A549 (cell line): ENCODE data around the gene SEZ6L2. TPM values are rescaled to one million over a fixed set of nuclear protein-coding genes. Genes with fewer than 3 reads are reported as not detected.

ENCODE experiments used
- ATAC-seq, 2 experiments: fragments of 200-7000 bp in 1 of 2; fragments of >200 bp in 1 of 2; cut with Nextera tagmentation in 1 of 2; cut with Tn5 transposase in 1 of 2; 3 replicates each; pipeline versions ENCODE4 v1.8.0 to v1.9.1; 2018 to 2020; ENCODE audit warnings: mild to moderate bottlenecking in 1 of 2, moderate library complexity in 1 of 2
- CTCF ChIA-PET: fragments of 300-600 bp; sonication (Branson Sonifier 250); formaldehyde crosslinking; extraction: SDS; loops from one replicate; lab custom pipeline; 2021; ENCODE audit warnings: antibody characterized with exemption, inconsistent platforms; lab: Yijun Ruan, JAX
- POLR2A ChIA-PET: fragments of 350-600 bp; formaldehyde crosslinking; extraction: SDS; loops from one replicate; lab custom pipeline; 2021; ENCODE audit warnings: antibody characterized with exemption, inconsistent platforms; lab: Yijun Ruan, JAX
- DNase-seq, 2 experiments: peaks; one replicate each; pipeline versions ENCODE4 v3.0.0 to v3.0.0-alpha.2; 2011 to 2016; ENCODE audit warnings: low read depth in 1 of 2, low spot score in 1 of 2
- FAIRE-seq: peaks from 2 replicates; lab custom pipeline; 2011; peaks lifted over from hg19 to GRCh38; lab: Jason Lieb, UNC
- H3K27ac ChIP-seq, 2 experiments: fragments of >200 bp; sonication (Bioruptor Twin); formaldehyde crosslinking; 3 replicates each; pipeline ENCODE4 v1.5.1; 2016 to 2017
- H3K4me1 ChIP-seq: fragments of >200 bp; sonication (Bioruptor Twin); formaldehyde crosslinking; 3 replicates; pipeline ENCODE4 v1.6.1; 2016
- H3K4me2 ChIP-seq: fragments of >200 bp; sonication (Bioruptor Twin); formaldehyde crosslinking; 3 replicates; pipeline ENCODE4 v1.6.1; 2016
- H3K4me3 ChIP-seq: fragments of >200 bp; sonication (Bioruptor Twin); formaldehyde crosslinking; 3 replicates; pipeline ENCODE4 v1.5.1; 2016
- H3K9me3 ChIP-seq: fragments of >200 bp; sonication (Bioruptor Twin); formaldehyde crosslinking; 3 replicates; pipeline ENCODE4 v1.6.1; 2016
- BHLHE40 ChIP-seq: IDR thresholded peaks from 2 replicates; pipeline ENCODE4 v1.6.1; 2012; ENCODE audit warnings: low read depth, low read length, inconsistent platforms
- CEBPB ChIP-seq, 2 experiments: fragments of >200 bp in 1 of 2; sonication (Bioruptor Twin) in 1 of 2; formaldehyde crosslinking in 1 of 2; IDR thresholded peaks; 2 replicates each; pipeline ENCODE4 v1.6.1; 2012 to 2016
- CHD4 ChIP-seq: fragments of 200-600 bp; sonication (generic); IDR thresholded peaks from 2 replicates; pipeline ENCODE4 v1.6.1; 2016; ENCODE audit warnings: antibody characterized with exemption, mild to moderate bottlenecking, borderline replicate concordance
- EHMT2 ChIP-seq: fragments of 200-600 bp; sonication (generic); IDR thresholded peaks from 2 replicates; pipeline ENCODE4 v1.6.1; 2016; ENCODE audit warnings: antibody characterized with exemption, low read depth, mild to moderate bottlenecking, moderate library complexity
- EP300 ChIP-seq, 2 experiments: fragments of >200 bp; sonication (Bioruptor Twin); formaldehyde crosslinking; IDR thresholded peaks; 2 replicates in 1 of 2; 3 replicates in 1 of 2; pipeline ENCODE4 v1.6.1; 2016 to 2017
- FOSB ChIP-seq: fragments of 250-450 bp; sonication (Bioruptor Pico); IDR thresholded peaks from 2 replicates; pipeline ENCODE4 v1.5.0; 2020; ENCODE audit warnings: mild to moderate bottlenecking, moderate library complexity
- FOSL2 ChIP-seq, 2 experiments: fragments of 450-650 bp in 1 of 2; fragments of >200 bp in 1 of 2; sonication (Bioruptor Twin) in 1 of 2; formaldehyde crosslinking; IDR thresholded peaks; 2 replicates each; pipeline versions ENCODE4 v1.5.0 to v1.6.1; 2016 to 2020; ENCODE audit warnings: mild to moderate bottlenecking in 1 of 2, moderate library complexity in 1 of 2
- HOXA7 ChIP-seq: fragments of 250-450 bp; sonication (Bioruptor Pico); IDR thresholded peaks from 2 replicates; pipeline ENCODE4 v1.5.0; 2020; ENCODE audit warnings: mild to moderate bottlenecking, moderate library complexity
- HOXB5 ChIP-seq: fragments of 250-450 bp; sonication (Bioruptor Pico); IDR thresholded peaks from 2 replicates; pipeline ENCODE4 v1.5.0; 2020; ENCODE audit warnings: mild to moderate bottlenecking, moderate library complexity
- KDM1A ChIP-seq: fragments of 200-600 bp; sonication (generic); IDR thresholded peaks from 2 replicates; pipeline ENCODE4 v1.6.1; 2016; ENCODE audit warnings: low read depth, mild to moderate bottlenecking
- MAFK ChIP-seq: fragments of 450-650 bp; IDR thresholded peaks from 2 replicates; pipeline ENCODE4 v1.6.1; 2014; ENCODE audit not compliant: partially characterized antibody
- MAX ChIP-seq: IDR thresholded peaks from 2 replicates; pipeline ENCODE4 v1.6.1; 2012
- NFE2L2 ChIP-seq: fragments of 150-350 bp; conservative IDR thresholded peaks from 2 replicates; pipeline ENCODE4 v1.6.1; 2014; ENCODE audit warnings: low read length
- NPAS2 ChIP-seq: fragments of 250-450 bp; sonication (Bioruptor Pico); IDR thresholded peaks from 2 replicates; pipeline ENCODE4 v1.8.0; 2022; ENCODE audit warnings: mild to moderate bottlenecking, moderate library complexity, borderline replicate concordance
- NR3C1 ChIP-seq: fragments of >200 bp; sonication (Bioruptor Twin); formaldehyde crosslinking; IDR thresholded peaks from 3 replicates; pipeline ENCODE4 v1.6.1; 2017
- PHF8 ChIP-seq: fragments of 200-600 bp; sonication (generic); IDR thresholded peaks from 2 replicates; pipeline ENCODE4 v1.6.1; 2016; ENCODE audit warnings: low read depth, mild to moderate bottlenecking, antibody characterized with exemption, moderate library complexity, borderline replicate concordance
- POLR2AphosphoS2 ChIP-seq: conservative IDR thresholded peaks from 2 replicates; pipeline ENCODE4 v1.6.1; 2012; ENCODE audit warnings: low read length, improper control_type of control experiment, inconsistent platforms
- RAD21 ChIP-seq, 2 experiments: fragments of >200 bp in 1 of 2; sonication (Bioruptor Twin) in 1 of 2; formaldehyde crosslinking in 1 of 2; IDR thresholded peaks in 1 of 2; conservative IDR thresholded peaks in 1 of 2; 2 replicates in 1 of 2; 3 replicates in 1 of 2; pipeline ENCODE4 v1.6.1; 2012 to 2018; ENCODE audit warnings: inconsistent platforms in 1 of 2
- RCOR1 ChIP-seq: fragments of 150-350 bp; IDR thresholded peaks from 2 replicates; pipeline ENCODE4 v1.6.1; 2014; ENCODE audit warnings: antibody characterized with exemption, low read length, low read depth
- REST ChIP-seq: fragments of 200-600 bp; sonication (generic); IDR thresholded peaks from 2 replicates; pipeline ENCODE4 v1.6.1; 2016; ENCODE audit warnings: antibody characterized with exemption, mild to moderate bottlenecking, moderate library complexity
- TP53 ChIP-seq: fragments of 250-450 bp; sonication (Bioruptor Pico); IDR thresholded peaks from 2 replicates; pipeline ENCODE4 v1.5.0; 2021; ENCODE audit warnings: mild to moderate bottlenecking, moderate library complexity
- ZNF302 ChIP-seq: fragments of 250-450 bp; sonication (Bioruptor Pico); IDR thresholded peaks from 2 replicates; pipeline ENCODE4 v1.9.0; 2021; ENCODE audit warnings: inconsistent platforms, mild to moderate bottlenecking, moderate library complexity
- ZSCAN20 ChIP-seq: fragments of 250-450 bp; sonication (Bioruptor Pico); IDR thresholded peaks from 2 replicates; pipeline ENCODE4 v1.8.0; 2022; ENCODE audit warnings: mild to moderate bottlenecking, moderate library complexity
- WGBS: methylation state at CpG from one replicate; pipeline ENCODE4 v1.1.6; 2017; ENCODE audit errors: missing lambda C conversion rate; 5-methylcytosine and 5-hydroxymethylcytosine counted together
- polyA plus RNA-seq, 4 experiments: library from polyadenylated mRNA; depleted of rRNA in 3 of 4; stranded (reverse); fragments of >200 nt; fragmentation: RNase III in 1 of 4; extraction: RNeasy Plus Mini Kit Qiagen cat#74134 plus additional on column Dnase treatment in 1 of 4; gene quantifications; 2 replicates in 3 of 4; 3 replicates in 1 of 4; pipeline ENCODE4 v1.2.3, GENCODE V29; 2011 to 2017
- TF ChIP-seq, protein P1 (sequence below): fragments of >200 bp; sonication (Bioruptor Twin); formaldehyde crosslinking; IDR thresholded peaks from 3 replicates; pipeline ENCODE4 v1.6.1; 2016

Gene SEZ6L2
- polyA plus RNA-seq, 2 of the 4 experiments (the other 2 are of a cell fraction) = 4.3 to 11.4 TPM

GRCh38 chr16:29925105-29925756 is 25.9 kb upstream of the SEZ6L2 start:
- ChIA-PET CTCF (interaction anchor here (0.6 to 4.8 kb wide), 11 partner anchors 9 to 96 kb away, joined by 3 to 28 read pairs (median 6); partner anchors contain the start of genes INO80E, TAOK2 and TMEM219), POLR2A (interaction anchor here (0.6 to 2.6 kb wide), 11 partner anchors 10 to 769 kb away, joined by 3 to 42 read pairs (median 5); partner anchors contain the start of genes ASPHD1, SEZ6L2, TAOK2 and TMEM219)
- WGBS = 9% methylated on average over 9 of the region's 9 CpGs
- ATAC-seq = peak; percentile 9 to 16; a peak in 3 of 6 replicates
- Histone ChIP-seq H3K4me2 (peak overlapping the region; percentile 98), H3K27ac (peak overlapping the region; percentile 96 to 98), H3K4me3 (peak overlapping the region; percentile 97), H3K9me3 (no peaks in the 10 kb centered on the region), H3K4me1 (peaks cover 19% of the 10 kb centered on the region)
- no peak for FAIRE-seq
- no peak for TF ChIP-seq EHMT2
- TF ChIP-seq KDM1A = no peak
- no peak for TF ChIP-seq HOXB5 (CRISPR knock-in tag)
- no peak for TF ChIP-seq MAFK
- TF ChIP-seq EP300 (IDR thresholded peaks at IDR 0.05) = no peak
- no peak for TF ChIP-seq TP53
- TF ChIP-seq, protein P1, sequence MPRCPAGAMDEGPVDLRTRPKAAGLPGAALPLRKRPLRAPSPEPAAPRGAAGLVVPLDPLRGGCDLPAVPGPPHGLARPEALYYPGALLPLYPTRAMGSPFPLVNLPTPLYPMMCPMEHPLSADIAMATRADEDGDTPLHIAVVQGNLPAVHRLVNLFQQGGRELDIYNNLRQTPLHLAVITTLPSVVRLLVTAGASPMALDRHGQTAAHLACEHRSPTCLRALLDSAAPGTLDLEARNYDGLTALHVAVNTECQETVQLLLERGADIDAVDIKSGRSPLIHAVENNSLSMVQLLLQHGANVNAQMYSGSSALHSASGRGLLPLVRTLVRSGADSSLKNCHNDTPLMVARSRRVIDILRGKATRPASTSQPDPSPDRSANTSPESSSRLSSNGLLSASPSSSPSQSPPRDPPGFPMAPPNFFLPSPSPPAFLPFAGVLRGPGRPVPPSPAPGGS = no peak
- no peak for TF ChIP-seq ZNF302 (CRISPR knock-in tag)
- TF ChIP-seq POLR2AphosphoS2 = no peak
- TF ChIP-seq ZSCAN20 (CRISPR knock-in tag) = no peak
- TF ChIP-seq RAD21 (conservative IDR thresholded peaks at IDR 0.05 in 1 of 2, IDR thresholded peaks at IDR 0.05 in 1 of 2) = no peak
- TF ChIP-seq PHF8 = no peak
- no peak for TF ChIP-seq REST
- TF ChIP-seq NFE2L2 = no peak
- no peak for TF ChIP-seq BHLHE40
- DNase-seq = no peak

GRCh38 chr16:29922986-29923501 is 23.7 kb upstream of the SEZ6L2 start:
- Histone ChIP-seq H3K4me1 (peaks cover 19% of the 10 kb centered on the region), H3K27ac (no peak overlapping the region)
- no peak for TF ChIP-seq CHD4
- no peak for TF ChIP-seq NPAS2 (CRISPR knock-in tag)
- TF ChIP-seq FOSB (CRISPR knock-in tag) = no peak
- TF ChIP-seq POLR2AphosphoS2 = no peak
- no peak for TF ChIP-seq NFE2L2
- no peak for TF ChIP-seq RCOR1
- no peak for TF ChIP-seq ZNF302 (CRISPR knock-in tag)
- TF ChIP-seq NR3C1 = no peak
- no peak for TF ChIP-seq RAD21 (conservative IDR thresholded peaks at IDR 0.05 in 1 of 2, IDR thresholded peaks at IDR 0.05 in 1 of 2)
- TF ChIP-seq MAX = no peak
- no peak for TF ChIP-seq CEBPB (IDR thresholded peaks at IDR 0.05)
- TF ChIP-seq HOXA7 (CRISPR knock-in tag) = no peak
- no peak for TF ChIP-seq FOSL2 (IDR thresholded peaks at IDR 0.05)
- TF ChIP-seq FOSL2 (CRISPR knock-in tag; IDR thresholded peaks at IDR 0.05) = no peak
- TF ChIP-seq, all 56 proteins: peak for 0
- no peak overlapping the region for H3K4me2 ChIP-seq
- no peaks in the 10 kb centered on the region for H3K9me3 ChIP-seq
- FAIRE-seq (no peak), DNase-seq (no peak), ATAC-seq (no peak)
- CTCF ChIA-PET = interaction anchor here (0.7 to 2.9 kb wide), 8 partner anchors 12 to 1954 kb away, joined by 3 to 6 read pairs (median 4); partner anchors contain the start of genes ASPHD1 and SEZ6L2
- WGBS = 95% methylated on average over 12 of the region's 12 CpGs
- POLR2A ChIA-PET = interaction anchor here (0.6 to 0.8 kb wide), 3 partner anchors 9 to 70 kb away, joined by 3 to 4 read pairs (median 3); no protein-coding TSS in a partner anchor
- H3K4me3 ChIP-seq = no peak overlapping the region
